Testis (tissue), 2 donors: ENCODE measurements around the gene PRIM2.

ENCODE experiments used
- CTCF ChIP-seq, 3 experiments: fragments of 450-650 bp in 2 of 3; fragments of 200-600 bp in 1 of 3; sonication (generic) in 1 of 3; IDR thresholded peaks; one replicate each; pipeline ENCODE4 v1.5.1; 2016 to 2019; ENCODE audit warnings: antibody characterized with exemption in 3 of 3, mild to moderate bottlenecking in 2 of 3, moderate library complexity in 1 of 3
- POLR2A ChIP-seq: fragments of 450-650 bp; IDR thresholded peaks from one replicate; pipeline ENCODE4 v1.6.1; 2017; ENCODE audit warnings: antibody characterized with exemption, mild to moderate bottlenecking, moderate library complexity

GRCh38 chr6:57283911-57284455 is 33.4 kb upstream of the PRIM2 start:
- TF ChIP-seq POLR2A (no peak), CTCF (IDR thresholded peaks at IDR 0.05) (no peak)
